Mucosa of rectum (tissue), 2 donors: Measurements from ENCODE around the gene RBP7.
"Not testable (repeated sequence)": the region's sequence is repeated elsewhere in the genome, so short reads cannot be mapped to it uniquely, and the experiment has no call there.

Source experiments
- H3K27ac ChIP-seq, 2 donors: one replicate each; pipeline ENCODE4 v1.7.0; 2013; ENCODE audit warnings: inconsistent platforms in 2 of 2, low read depth in 2 of 2, low read length in 2 of 2
- H3K27me3 ChIP-seq, 2 donors: one replicate each; pipeline ENCODE4 v1.7.0; 2013; ENCODE audit warnings: low read length in 2 of 2; ENCODE audit not compliant: control insufficient read depth in 2 of 2, insufficient read depth in 2 of 2
- H3K36me3 ChIP-seq, 2 donors: one replicate each; pipeline ENCODE4 v1.7.0; 2013; ENCODE audit warnings: low read length in 2 of 2; ENCODE audit not compliant: control insufficient read depth in 2 of 2, insufficient read depth in 2 of 2
- H3K4me1 ChIP-seq, 2 donors: one replicate each; pipeline ENCODE4 v1.7.0; 2013; ENCODE audit warnings: low read length in 2 of 2, mild to moderate bottlenecking in 1 of 2; ENCODE audit not compliant: control insufficient read depth in 2 of 2, insufficient read depth in 2 of 2
- H3K4me3 ChIP-seq, 2 donors: one replicate each; pipeline ENCODE4 v1.7.0; 2013; ENCODE audit warnings: low read length in 2 of 2
- H3K9ac ChIP-seq, 2 donors: one replicate each; pipeline ENCODE4 v1.7.0; 2013; ENCODE audit warnings: low read length in 2 of 2, low read depth in 1 of 2, mild to moderate bottlenecking in 1 of 2
- H3K9me3 ChIP-seq, 2 donors: one replicate each; pipeline ENCODE4 v1.7.0; 2013; ENCODE audit warnings: low read length in 2 of 2; ENCODE audit not compliant: control insufficient read depth in 2 of 2
- donor health status: healthy.
- donor health status: Normal muscosa, but diverticular disease.

The RBP7 gene

GRCh38 chr1:10001016-10001665, 4.1 kb downstream of the RBP7 start:
- H3K27me3 ChIP-seq, result peaks cover 5 to 10% of the 10 kb centered on the region in 2 donors
- H3K36me3 ChIP-seq, result no peaks in the 10 kb centered on the region
- no peak overlapping the region for H3K9ac ChIP-seq
- peaks cover 0 to 2% of the 10 kb centered on the region in 2 donors for H3K4me1 ChIP-seq
- H3K27ac ChIP-seq, result no peak overlapping the region
- no peak overlapping the region for H3K4me3 ChIP-seq
- H3K9me3 ChIP-seq, result no peaks in the 10 kb centered on the region

DNA sequence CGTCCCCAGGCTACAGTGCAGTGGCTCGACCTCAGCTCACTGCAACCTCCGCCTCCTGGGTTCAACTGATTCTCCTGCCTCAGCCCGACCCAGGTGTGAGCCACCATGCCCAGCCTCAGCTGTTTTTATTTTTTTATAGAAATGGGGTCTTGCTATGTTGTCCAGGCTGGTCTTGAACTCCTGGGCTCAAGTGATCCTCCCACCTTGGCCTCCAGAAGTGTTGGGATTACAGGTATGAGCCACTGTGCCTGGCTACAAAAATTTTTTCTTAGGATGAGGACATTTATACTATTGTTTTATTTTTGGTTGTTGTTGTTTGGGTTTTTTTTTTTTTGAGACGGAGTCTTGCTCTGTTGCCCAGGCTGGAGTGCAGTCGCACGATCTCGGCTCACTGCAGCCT, 8.2 kb downstream of the RBP7 start:
- H3K9ac ChIP-seq, H3K27ac ChIP-seq, H3K36me3 ChIP-seq, H3K9me3 ChIP-seq, H3K4me1 ChIP-seq, H3K4me3 ChIP-seq, H3K27me3 ChIP-seq: not testable (repeated sequence)

DNA sequence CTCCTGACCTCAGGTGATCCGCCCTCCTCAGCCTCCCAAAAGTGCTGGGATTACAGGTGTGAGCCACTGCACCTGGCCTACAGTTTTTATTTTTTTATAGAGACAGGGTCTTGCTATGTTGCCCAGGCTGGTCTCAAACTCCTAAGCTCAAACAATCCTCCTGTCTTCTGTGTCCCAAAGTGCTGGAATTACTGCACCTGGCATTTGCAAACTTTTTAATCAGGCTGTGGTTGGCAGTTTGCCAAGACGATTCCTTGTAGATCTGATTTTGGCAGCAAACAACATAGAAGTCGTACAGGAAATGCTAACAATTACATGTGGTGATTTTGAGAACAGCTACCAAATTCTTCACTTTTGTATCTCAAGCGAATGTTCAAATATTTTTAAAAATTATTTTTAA, 10.1 kb downstream of the RBP7 start:
- no peaks in the 10 kb centered on the region for H3K36me3 ChIP-seq
- H3K27me3 ChIP-seq, result no peaks in the 10 kb centered on the region
- no peak overlapping the region for H3K4me3 ChIP-seq
- no peak overlapping the region for H3K9ac ChIP-seq
- H3K4me1 ChIP-seq, result no peaks in the 10 kb centered on the region
- no peaks in the 10 kb centered on the region for H3K9me3 ChIP-seq
- H3K27ac ChIP-seq, result no peak overlapping the region

- H3K9ac ChIP-seq, result no peak overlapping the region
- no peaks in the 10 kb centered on the region for H3K36me3 ChIP-seq
- H3K9me3 ChIP-seq, result no peaks in the 10 kb centered on the region
- H3K4me3 ChIP-seq, result no peak overlapping the region
- H3K27me3 ChIP-seq, result no peaks in the 10 kb centered on the region
- no peak overlapping the region for H3K27ac ChIP-seq
- H3K4me1 ChIP-seq, result no peaks in the 10 kb centered on the region
These were observed 17.0 kb downstream of the RBP7 start for GRCh38 chr1:10014016-10014415.

DNA sequence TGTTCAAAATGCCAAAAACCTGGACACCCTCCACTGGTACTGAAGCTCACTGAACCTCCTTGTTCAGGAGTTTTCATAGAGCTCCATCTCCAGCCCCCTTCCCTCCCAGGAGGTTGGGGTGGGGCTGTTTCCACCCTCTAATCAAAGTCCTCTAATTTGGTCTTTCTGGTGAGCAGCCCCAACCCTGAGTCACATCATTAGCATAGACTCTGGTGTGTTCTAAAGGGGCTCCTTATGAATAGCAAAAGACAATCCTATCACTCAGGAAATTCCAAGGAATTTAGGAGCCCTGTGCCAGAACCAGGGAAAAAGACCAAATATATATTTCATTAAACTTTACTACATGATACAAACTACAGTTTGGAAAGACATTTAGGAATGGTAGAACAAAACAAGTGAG, 22.5 kb downstream of the RBP7 start:
- H3K4me3 ChIP-seq, result no peak overlapping the region

GRCh38 chr1:10020086-10020485, 23.1 kb downstream of the RBP7 start:
- no peaks in the 10 kb centered on the region for H3K9me3 ChIP-seq
- no peak overlapping the region for H3K4me3 ChIP-seq
- no peaks in the 10 kb centered on the region for H3K36me3 ChIP-seq
- H3K27ac ChIP-seq, result no peak overlapping the region
- H3K4me1 ChIP-seq, result no peaks in the 10 kb centered on the region
- H3K27me3 ChIP-seq, result no peaks in the 10 kb centered on the region
- no peak overlapping the region for H3K9ac ChIP-seq

More for the DNA sequence above, 22.5 kb downstream of the RBP7 start:
- no peak overlapping the region for H3K9ac ChIP-seq
- H3K36me3 ChIP-seq, result no peaks in the 10 kb centered on the region
- no peaks in the 10 kb centered on the region for H3K27me3 ChIP-seq
- no peaks in the 10 kb centered on the region for H3K9me3 ChIP-seq
- H3K4me1 ChIP-seq, result no peaks in the 10 kb centered on the region
- H3K27ac ChIP-seq, result no peak overlapping the region

DNA sequence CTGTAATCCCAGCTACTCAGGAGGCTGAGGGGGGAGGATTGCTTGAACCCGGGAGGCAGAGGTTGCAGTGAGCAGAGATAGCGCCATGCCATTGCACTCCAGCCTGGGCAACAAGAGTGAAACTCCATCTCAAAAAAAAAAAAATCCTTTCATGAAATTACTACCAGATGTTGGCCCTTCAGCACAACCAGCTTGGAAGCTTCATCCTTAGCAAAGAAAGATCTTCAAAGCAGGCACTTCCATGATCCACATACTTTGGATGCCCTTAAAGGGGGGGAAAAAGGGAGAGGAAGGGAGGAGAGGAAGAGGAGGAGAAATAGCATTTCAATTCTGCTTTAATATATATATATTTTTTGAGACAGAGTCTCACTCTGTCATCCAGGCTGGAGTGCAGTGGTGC, 23.6 kb downstream of the RBP7 start:
- H3K4me1 ChIP-seq, result not testable (repeated sequence)

DNA sequence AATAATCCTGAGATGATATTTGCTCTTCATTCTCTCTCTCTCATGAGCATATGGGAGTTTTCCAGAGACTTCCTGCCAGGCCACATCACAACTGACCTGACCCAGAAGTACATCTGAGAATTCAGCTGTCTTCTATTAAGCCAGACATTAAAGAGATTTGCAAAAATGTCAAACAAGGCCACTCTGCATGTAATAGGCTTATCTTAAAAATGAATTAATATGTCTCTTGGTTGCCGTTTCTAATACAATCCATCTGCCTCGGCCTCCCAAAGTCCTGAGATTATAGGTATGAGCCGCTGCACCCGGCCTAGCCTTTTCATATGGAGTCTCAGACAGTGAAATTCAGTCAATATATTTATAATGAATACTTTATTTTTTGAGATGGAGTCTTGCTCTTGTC, 25.0 kb downstream of the RBP7 start:
- not testable (repeated sequence) for H3K4me1 ChIP-seq, H3K27ac ChIP-seq, H3K9me3 ChIP-seq, H3K27me3 ChIP-seq, H3K36me3 ChIP-seq, H3K4me3 ChIP-seq, H3K9ac ChIP-seq

More for the DNA sequence above, 23.6 kb downstream of the RBP7 start:
- H3K9me3 ChIP-seq, H3K9ac ChIP-seq, H3K27ac ChIP-seq, H3K27me3 ChIP-seq, H3K4me3 ChIP-seq, H3K36me3 ChIP-seq: not testable (repeated sequence)

- H3K27ac ChIP-seq, result no peak overlapping the region
- H3K36me3 ChIP-seq, result no peaks in the 10 kb centered on the region
- no peaks in the 10 kb centered on the region for H3K27me3 ChIP-seq
- no peaks in the 10 kb centered on the region for H3K9me3 ChIP-seq
- no peak overlapping the region for H3K4me3 ChIP-seq
- H3K4me1 ChIP-seq, result no peaks in the 10 kb centered on the region
- H3K9ac ChIP-seq, result no peak overlapping the region
These were observed 25.6 kb downstream of the RBP7 start for GRCh38 chr1:10022656-10023055.

DNA sequence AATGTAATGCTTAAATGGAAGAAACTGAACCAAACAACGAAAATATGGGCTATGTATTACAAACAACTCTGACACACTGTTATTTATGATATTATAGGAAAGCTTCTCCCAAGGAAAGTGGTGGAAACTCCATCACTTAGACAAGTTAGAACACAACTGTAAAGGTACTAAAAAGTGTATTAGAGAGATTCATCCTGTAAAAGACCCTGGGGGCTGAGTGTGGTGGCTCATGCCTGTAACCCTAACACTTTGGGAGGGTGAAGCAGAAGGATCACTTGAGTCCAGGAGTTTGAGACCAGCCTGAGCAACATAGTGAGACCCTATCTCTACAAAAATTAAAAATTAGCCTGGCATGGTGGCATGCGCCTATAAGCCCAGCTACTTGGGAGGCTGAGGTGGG, 28.3 kb downstream of the RBP7 start:
- Histone ChIP-seq H3K4me3 (no peak overlapping the region), H3K27ac (no peak overlapping the region), H3K9me3 (no peaks in the 10 kb centered on the region), H3K27me3 (no peaks in the 10 kb centered on the region), H3K36me3 (no peaks in the 10 kb centered on the region), H3K4me1 (no peaks in the 10 kb centered on the region), H3K9ac (no peak overlapping the region)

GRCh38 chr1:10027027-10027426, 30.0 kb downstream of the RBP7 start:
- Histone ChIP-seq H3K36me3 (no peaks in the 10 kb centered on the region), H3K27ac (no peak overlapping the region), H3K9me3 (no peaks in the 10 kb centered on the region), H3K27me3 (no peaks in the 10 kb centered on the region), H3K4me3 (no peak overlapping the region), H3K9ac (no peak overlapping the region), H3K4me1 (no peaks in the 10 kb centered on the region)
